GM12872 (cell line): ENCODE measurements around the gene MARCHF6.

Experiments
- TF ChIP-seq, protein P1 (sequence below): IDR thresholded peaks from 3 replicates; pipeline ENCODE4 v1.5.1; 2011; ENCODE audit warnings: low read depth, mild to moderate bottlenecking, low read length, moderate library complexity; ENCODE audit not compliant: insufficient read depth

Gene MARCHF6

DNA sequence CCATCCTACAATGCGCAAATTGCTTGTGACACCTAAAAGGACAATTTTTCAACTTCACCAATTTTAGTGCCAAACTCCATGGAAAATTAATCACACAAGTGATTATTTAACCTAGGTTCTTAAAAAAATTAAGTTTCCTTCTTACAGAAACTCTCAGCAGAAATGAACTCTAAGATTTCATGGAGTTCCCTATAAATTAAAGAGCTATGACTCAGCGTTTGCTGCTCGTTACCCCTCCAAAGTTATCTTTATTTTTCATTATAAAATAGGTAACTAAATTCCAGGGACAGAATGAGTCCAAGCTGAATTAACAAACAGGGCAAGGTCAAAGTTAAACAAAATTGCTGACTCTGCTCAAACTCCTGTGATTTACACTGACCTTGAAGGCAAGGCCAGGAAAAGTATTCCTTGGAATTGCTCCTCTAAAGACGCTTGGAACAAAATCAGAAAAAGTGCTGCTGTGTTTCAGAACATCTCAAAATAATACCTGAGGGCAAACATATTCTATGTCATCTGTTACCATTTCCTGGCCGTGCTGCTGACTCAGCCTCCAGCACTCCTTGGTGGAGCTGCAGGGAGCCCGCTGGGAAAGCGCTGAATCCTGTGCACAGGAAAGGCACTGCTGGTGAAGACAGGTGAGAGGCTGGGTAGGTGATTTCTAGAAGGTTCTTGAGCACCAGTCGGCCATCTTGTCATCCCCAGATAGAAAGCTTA is 43.3 kb upstream of the MARCHF6 start:
- TF ChIP-seq, protein P1, sequence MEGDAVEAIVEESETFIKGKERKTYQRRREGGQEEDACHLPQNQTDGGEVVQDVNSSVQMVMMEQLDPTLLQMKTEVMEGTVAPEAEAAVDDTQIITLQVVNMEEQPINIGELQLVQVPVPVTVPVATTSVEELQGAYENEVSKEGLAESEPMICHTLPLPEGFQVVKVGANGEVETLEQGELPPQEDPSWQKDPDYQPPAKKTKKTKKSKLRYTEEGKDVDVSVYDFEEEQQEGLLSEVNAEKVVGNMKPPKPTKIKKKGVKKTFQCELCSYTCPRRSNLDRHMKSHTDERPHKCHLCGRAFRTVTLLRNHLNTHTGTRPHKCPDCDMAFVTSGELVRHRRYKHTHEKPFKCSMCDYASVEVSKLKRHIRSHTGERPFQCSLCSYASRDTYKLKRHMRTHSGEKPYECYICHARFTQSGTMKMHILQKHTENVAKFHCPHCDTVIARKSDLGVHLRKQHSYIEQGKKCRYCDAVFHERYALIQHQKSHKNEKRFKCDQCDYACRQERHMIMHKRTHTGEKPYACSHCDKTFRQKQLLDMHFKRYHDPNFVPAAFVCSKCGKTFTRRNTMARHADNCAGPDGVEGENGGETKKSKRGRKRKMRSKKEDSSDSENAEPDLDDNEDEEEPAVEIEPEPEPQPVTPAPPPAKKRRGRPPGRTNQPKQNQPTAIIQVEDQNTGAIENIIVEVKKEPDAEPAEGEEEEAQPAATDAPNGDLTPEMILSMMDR = no peak

DNA sequence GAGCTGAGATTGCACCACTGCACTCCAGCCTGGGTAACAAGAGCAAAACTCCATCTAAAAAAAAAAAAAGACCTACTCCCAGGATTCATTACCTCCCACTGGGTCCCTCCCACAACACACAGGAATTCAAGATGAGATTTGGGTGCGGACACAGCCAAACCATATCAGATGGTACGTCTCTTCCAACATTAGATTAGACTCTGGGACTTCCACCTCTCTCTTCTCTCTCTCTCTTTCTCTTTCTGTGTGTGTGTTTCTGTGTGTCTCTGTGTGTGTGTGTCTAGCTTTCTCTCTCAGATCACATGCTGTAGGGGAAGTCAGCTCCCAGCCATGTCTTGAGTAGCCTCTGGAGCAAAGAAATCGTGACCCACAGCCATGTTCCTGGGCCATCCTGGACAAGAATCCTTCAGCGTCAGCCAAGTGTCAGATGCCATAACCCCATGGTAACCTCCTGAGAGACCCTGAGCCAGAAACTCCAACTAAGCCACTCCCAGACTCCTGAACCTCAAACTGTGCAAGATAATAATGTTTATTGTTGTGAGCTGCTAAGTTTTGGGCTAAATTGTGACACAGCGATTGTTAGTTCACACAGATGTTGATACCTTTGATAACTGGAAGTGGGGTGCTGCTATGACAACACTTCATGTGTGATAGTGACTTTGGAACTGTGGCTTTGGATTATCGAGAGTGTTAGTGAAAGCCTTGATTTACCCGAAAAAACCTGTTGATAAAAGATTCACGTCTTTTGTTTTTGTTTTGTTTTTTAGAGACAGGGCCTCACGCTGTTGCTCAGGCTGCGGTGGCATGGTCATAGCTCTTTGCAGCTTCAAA is 41.7 kb upstream of the MARCHF6 start:
- TF ChIP-seq, protein P1 = no peak

DNA sequence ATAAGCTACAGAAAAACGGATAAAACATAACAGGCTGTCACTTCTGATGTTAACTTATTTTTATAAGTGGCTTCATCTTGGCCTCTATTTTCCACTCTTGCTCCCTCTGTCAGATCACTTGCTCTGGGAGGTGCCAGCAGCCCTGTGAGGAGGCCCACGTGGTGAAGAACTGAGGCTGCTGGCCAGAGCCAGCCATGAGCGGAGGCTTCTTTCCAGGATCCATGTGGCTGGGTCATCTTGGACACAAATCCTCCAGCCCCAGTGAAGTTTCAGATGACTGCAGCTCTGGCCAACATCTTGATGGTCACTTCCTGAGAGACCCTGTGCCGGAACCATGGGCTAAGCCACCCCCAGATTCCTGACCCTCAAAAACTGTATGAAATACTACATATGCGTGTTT is 38.3 kb upstream of the MARCHF6 start:
- TF ChIP-seq, protein P1 = no peak

DNA sequence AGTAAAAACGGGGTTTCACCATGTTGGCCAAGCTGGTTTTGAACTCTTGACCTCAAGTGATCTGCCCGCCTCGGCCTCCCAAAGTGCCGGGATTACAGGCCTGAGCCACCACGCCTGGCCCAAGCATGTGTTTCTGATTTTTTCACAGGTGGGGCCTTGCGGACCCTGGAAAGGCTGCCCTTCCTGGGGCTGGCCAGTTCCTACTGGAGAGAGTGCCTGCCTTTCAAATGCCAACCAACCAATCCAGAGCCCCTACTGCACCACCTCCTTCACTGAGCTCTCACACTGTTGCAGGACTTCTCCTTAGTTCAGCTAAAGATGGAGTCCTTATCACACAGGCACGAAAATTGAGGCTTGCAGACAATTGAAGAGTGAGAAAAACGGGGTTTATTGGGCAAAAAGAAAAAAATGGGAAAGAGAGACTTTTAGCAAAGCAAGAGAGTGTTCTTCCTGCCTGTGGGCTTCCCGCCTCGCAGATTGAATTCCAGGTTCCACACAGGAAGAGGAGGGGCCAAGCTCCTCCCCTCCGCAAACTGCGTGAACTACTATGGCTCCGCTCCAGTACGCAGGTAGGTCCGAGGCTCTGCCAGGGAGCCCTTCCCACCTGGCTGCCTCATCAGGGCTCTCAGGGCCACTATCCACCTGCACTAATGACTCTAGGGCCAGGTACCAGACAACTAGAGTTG is 37.5 kb upstream of the MARCHF6 start:
- TF ChIP-seq, protein P1 = no peak

DNA sequence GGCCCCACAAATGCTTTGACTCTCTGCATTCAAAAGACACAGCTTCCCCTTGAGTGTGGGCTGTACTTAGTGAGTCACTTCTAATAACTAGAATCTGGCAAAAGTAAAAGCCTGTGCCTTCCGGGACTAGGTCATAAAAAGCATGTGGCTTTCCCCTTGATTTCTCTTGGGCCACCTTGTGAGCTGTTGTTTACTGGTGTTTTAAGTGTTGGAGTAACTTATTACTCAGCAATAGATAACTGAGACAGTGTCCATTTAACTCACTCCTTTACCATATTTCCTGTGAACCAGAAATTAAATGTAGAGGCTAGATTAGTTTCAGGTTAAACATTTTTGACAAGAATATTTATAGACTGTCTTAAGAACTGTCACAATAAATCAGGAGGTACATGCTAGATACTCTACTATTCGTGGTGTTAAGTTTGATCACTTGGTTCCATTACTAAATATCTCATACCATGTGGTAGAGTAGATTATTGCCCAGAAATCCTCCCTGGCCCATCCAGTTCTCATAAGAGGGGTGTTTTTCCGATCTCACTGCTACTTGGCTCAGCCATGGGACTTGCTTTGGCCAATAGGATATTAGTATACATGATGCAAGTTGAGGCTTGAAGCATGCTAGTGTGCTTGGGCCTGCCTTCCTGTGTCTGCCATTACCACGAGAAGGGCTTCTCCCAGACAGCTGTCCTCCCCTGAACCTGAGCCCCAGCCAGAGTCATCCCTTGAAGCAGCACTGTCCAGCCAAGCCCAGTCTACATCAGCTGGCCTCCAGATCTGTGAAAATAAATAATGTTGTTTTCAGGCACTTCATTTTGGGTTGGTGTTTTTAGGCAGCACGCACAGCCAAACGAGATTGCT is 35.4 kb upstream of the MARCHF6 start:
- TF ChIP-seq, protein P1 = no peak

DNA sequence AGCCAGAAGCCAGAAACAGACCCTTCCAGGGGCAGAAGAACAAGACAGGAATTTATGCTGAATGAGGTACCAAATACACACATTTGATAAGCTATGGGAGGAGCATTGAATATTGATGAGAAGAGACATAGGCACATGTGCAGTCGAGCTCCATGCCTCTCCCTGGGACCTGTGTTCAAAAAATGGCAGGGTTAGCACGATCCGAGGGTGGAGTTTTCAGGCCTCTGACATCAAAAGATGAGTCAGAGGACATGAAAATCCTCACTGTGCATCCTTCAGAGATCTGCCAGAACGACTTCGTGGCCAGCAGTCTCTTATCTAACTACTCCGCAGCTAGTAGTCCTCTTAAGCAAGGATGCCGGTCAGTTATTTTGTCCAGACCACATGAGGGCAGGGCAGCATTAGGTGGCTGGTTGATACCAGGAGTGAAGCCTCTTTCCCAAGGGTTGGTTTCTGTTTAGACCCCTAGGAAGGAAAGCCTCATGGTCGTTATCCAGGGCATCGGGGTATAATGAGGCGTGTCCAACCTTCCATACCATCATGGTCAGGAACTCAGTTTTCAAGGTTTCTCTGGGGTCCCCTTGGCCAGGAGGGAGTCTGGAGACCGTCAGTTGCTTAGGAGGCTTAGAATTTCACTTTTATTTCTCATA is 34.2 kb upstream of the MARCHF6 start:
- TF ChIP-seq, protein P1 = no peak
